GM23248 (cell line): ENCODE data around the gene MED22.

Experiments used
- EZH2 ChIP-seq: fragments of 200-600 bp; sonication (generic); IDR thresholded peaks from 2 replicates; pipeline ENCODE4 v1.6.1; 2018; ENCODE audit warnings: antibody characterized with exemption, mild to moderate bottlenecking; ENCODE audit not compliant: insufficient read depth, poor library complexity, severe bottlenecking
- EZH2phosphoT487 ChIP-seq: fragments of 200-600 bp; sonication (generic); IDR thresholded peaks from 2 replicates; pipeline ENCODE4 v1.6.1; 2018; ENCODE audit warnings: antibody characterized with exemption, moderate library complexity, mild to moderate bottlenecking, low read depth; ENCODE audit not compliant: insufficient read depth

- TF ChIP-seq EZH2 (no peak), EZH2phosphoT487 (no peak)
Measured at GRCh38 chr9:133333566-133333965, 14.4 kb downstream of the MED22 start.
